ENCODE results near the gene CATSPER1. TPM values are rescaled to one million over a fixed set of nuclear protein-coding genes. Genes with fewer than 3 reads are reported as not detected.

The CATSPER1 gene
- total RNA-seq, 4 donors from 2014 or later, result 0.87 TPM; not detected in 3

- peaks cover 0 to 38% (median 19%) of the 10 kb centered on the region in 4 donors for H3K4me1 ChIP-seq
- no peak for TF ChIP-seq POLR2A (IDR thresholded peaks at IDR 0.05)
- TF ChIP-seq, protein P1, sequence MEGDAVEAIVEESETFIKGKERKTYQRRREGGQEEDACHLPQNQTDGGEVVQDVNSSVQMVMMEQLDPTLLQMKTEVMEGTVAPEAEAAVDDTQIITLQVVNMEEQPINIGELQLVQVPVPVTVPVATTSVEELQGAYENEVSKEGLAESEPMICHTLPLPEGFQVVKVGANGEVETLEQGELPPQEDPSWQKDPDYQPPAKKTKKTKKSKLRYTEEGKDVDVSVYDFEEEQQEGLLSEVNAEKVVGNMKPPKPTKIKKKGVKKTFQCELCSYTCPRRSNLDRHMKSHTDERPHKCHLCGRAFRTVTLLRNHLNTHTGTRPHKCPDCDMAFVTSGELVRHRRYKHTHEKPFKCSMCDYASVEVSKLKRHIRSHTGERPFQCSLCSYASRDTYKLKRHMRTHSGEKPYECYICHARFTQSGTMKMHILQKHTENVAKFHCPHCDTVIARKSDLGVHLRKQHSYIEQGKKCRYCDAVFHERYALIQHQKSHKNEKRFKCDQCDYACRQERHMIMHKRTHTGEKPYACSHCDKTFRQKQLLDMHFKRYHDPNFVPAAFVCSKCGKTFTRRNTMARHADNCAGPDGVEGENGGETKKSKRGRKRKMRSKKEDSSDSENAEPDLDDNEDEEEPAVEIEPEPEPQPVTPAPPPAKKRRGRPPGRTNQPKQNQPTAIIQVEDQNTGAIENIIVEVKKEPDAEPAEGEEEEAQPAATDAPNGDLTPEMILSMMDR (IDR thresholded peaks at IDR 0.05), result no peak
- TF ChIP-seq EP300 (IDR thresholded peaks at IDR 0.05), result no peak
- no peak for DNase-seq (ENCODE audit: low spot score in 2 of 2)
- WGBS, 2 donors, result 8 to 12% methylated on average over 26 to 36 of the region's 39 CpGs
- H3K9me3 ChIP-seq, result no peaks in the 10 kb centered on the region
- peak within 1 kb of the TSS in 3 of 4 donors; percentile 18 to 51 (median 22) for H3K27ac ChIP-seq
- H3K36me3 ChIP-seq, result peaks cover 0 to 2% (median 0%) of the 10 kb centered on the region in 3 donors
- peak within 1 kb of the TSS in 1 of 4 donors; percentile 28 for H3K4me3 ChIP-seq
- peaks cover 0 to 23% of the 10 kb centered on the region in 2 donors for H3K27me3 ChIP-seq
Observed at GRCh38 chr11:66048547-66049323, 22.5 kb upstream of the CATSPER1 start, which contains the start of gene GAL3ST3. Gene GAL3ST3 (minus strand): TSS chr11:66049161. CDS start chr11:66045415, 3,746 bp downstream.

DNA sequence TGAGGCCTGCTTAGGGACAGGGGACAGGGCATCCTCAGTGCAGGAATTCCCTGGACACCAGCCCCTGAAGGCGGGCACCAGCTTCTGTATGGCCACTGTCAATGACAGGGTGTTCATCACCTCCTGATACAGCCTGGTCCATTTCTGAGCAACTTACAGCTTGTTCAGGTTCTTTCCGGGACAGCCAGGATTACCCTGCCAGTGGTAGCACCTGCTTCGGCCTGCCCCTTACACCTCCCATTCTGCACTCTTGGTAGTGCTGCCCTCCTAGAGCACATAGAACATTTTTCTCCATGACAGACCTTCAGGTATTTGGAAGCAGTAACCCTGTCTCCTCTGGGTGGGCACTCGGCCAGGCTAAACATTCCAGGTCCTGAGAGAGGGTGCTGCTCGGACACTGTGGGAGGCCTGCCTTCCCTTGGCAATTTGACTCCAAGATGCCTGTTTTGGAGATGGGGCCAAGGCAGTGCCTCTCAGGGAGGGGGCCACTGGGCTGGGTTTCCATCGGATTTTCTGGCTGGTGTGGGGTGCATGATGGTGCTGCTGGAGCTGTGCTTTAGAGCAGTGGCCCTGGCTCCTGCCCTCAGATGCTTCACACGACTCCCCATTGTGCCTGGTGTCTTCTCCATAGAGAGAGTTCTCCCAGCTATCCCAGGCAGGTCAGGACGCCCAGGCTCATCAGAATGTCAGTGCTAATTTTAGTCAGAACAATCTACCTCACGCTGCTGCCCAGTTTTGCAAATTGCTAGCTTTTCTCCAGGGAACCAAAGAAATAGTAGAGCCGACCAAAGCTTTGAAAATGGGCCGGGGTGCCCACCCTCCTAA is 21.5 kb upstream of the CATSPER1 start:
- no peak for DNase-seq (ENCODE audit: low spot score in 2 of 2)
- WGBS, 2 donors, result 64 to 76% methylated on average over 8 to 11 of the region's 11 CpGs
- H3K4me1 ChIP-seq, result peaks cover 0 to 29% (median 10%) of the 10 kb centered on the region in 4 donors
- no peaks in the 10 kb centered on the region for H3K9me3 ChIP-seq
- H3K27me3 ChIP-seq, result peaks cover 0 to 23% of the 10 kb centered on the region in 2 donors
- no peak for TF ChIP-seq EP300 (IDR thresholded peaks at IDR 0.05)
- TF ChIP-seq POLR2A (IDR thresholded peaks at IDR 0.05), result no peak
- TF ChIP-seq, protein P1 (IDR thresholded peaks at IDR 0.05), result no peak
- H3K4me3 ChIP-seq, result no peak overlapping the region
- no peaks in the 10 kb centered on the region for H3K36me3 ChIP-seq
- H3K27ac ChIP-seq, result no peak overlapping the region

DNA sequence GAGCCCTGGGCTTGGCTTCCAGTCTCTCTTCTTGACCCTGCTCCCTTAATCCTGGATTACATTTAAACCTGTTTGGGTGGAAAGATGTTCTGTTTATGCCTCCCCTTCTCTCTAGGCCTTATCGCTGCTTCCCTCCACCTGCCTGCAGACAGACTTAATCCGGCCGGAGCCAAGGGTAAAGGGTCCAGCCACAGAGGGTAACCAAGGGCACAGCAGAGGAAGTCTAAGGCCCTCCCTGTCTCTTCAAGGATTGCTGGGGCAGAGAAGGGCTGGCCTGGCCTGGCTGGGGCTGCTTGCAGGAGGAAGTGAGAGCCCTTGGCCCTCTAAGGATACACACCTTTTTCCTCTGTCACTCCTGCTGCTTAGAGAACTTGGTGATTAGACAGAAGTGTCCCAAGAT is 20.6 kb upstream of the CATSPER1 start:
- no peak overlapping the region for H3K27ac ChIP-seq
- DNase-seq (ENCODE audit: low spot score in 2 of 2), result no peak
- no peaks in the 10 kb centered on the region for H3K9me3 ChIP-seq
- H3K27me3 ChIP-seq, result peaks cover 0 to 23% of the 10 kb centered on the region in 2 donors
- no peaks in the 10 kb centered on the region for H3K36me3 ChIP-seq
- WGBS, 2 donors, result 93 to 96% methylated on average over 3 of the region's 3 CpGs
- TF ChIP-seq POLR2A (IDR thresholded peaks at IDR 0.05) (no peak), EP300 (IDR thresholded peaks at IDR 0.05) (no peak)
- TF ChIP-seq, protein P1 (IDR thresholded peaks at IDR 0.05), result no peak
- no peak overlapping the region for H3K4me3 ChIP-seq
- peaks cover 0 to 28% (median 10%) of the 10 kb centered on the region in 4 donors for H3K4me1 ChIP-seq

DNA sequence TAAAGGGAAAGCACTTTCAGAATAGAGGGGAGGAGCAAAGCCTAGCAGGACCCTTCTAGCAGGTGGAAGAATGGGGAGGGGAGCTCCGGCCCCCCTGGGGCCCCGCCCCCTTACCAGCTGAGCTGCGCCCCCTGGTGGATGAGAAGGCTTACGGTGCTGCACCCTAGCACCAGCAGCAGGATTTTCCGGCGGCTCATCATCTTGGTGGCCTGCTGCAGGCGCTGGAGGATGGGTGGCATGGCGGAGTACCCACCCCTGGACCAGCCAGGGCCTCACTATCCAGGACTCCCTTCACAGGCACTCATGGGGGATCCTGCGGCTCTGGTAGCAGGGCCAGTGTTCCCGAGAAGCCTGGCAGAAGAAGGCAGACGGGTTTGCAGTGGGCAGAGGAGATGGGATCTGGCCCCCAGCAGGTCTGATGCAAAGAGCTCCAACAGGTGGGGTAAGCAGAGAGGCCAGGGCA is 18.9 kb upstream of the CATSPER1 start:
- Histone ChIP-seq H3K9me3 (no peaks in the 10 kb centered on the region), H3K4me1 (peaks cover 0 to 16% (median 6%) of the 10 kb centered on the region in 4 donors), H3K27me3 (peaks cover 0 to 23% of the 10 kb centered on the region in 2 donors), H3K4me3 (no peak overlapping the region), H3K36me3 (no peaks in the 10 kb centered on the region), H3K27ac (no peak overlapping the region)
- TF ChIP-seq POLR2A (IDR thresholded peaks at IDR 0.05), result no peak
- TF ChIP-seq, protein P1 (IDR thresholded peaks at IDR 0.05), result peak; percentile 83 to 94 (median 90)
- TF ChIP-seq EP300 (IDR thresholded peaks at IDR 0.05), result peak in 1 of 2 donors; percentile 23
- peak; percentile 23 to 64 for DNase-seq (ENCODE audit: low spot score in 2 of 2)
- WGBS, 2 donors, result 10 to 16% methylated on average over 9 to 11 of the region's 11 CpGs
